ENCODE results near the gene DNAJC22. TPM values are rescaled to one million over a fixed set of nuclear protein-coding genes. Genes with fewer than 3 reads are reported as not detected.
A peak's percentile ranks its signal among the peaks of the same experiment; 100 is the strongest.

Gene DNAJC22
- total and polyA plus RNA-seq, 9 of the 15 experiments (the other 6 are each of a cell fraction or from before 2014, with no cell fraction given) = 0.10 to 1.2 (median 0.47) TPM

- peak; percentile 28; the same call in 1 of the 2 replicates for TF ChIP-seq RERE (CRISPR knock-in tag; IDR thresholded peaks at IDR 0.05; ENCODE audit: borderline replicate concordance)
- TF ChIP-seq TFAP4 (CRISPR knock-in tag; IDR thresholded peaks at IDR 0.05; ENCODE audit: borderline replicate concordance) = 0 out of 2 replicates have a peak, but pooled peaks have one; percentile 30
- no peak for TF ChIP-seq ESRRB (CRISPR knock-in tag; IDR thresholded peaks at IDR 0.05; ENCODE audit: borderline replicate concordance)
- 0 out of 2 replicates have a peak, but pooled peaks have one; percentile 17 for TF ChIP-seq RBFOX2 (IDR thresholded peaks at IDR 0.05; ENCODE audit: low read depth, low read length)
- TF ChIP-seq GTF2B (IDR thresholded peaks at IDR 0.05; ENCODE audit: extremely low read depth, insufficient read length) = no peak
- TF ChIP-seq YBX1 (IDR thresholded peaks at IDR 0.05) = no peak
- no peak for TF ChIP-seq ZNF282 (CRISPR knock-in tag; IDR thresholded peaks at IDR 0.05)
- peak; percentile 41; the same call in 1 of the 2 replicates for TF ChIP-seq POLR2G (IDR thresholded peaks at IDR 0.05; ENCODE audit: low read depth, low read length)
- no peak for TF ChIP-seq CTCFL (IDR thresholded peaks at IDR 0.05; ENCODE audit: borderline replicate concordance, insufficient read depth, low read depth, low read length, poor library complexity, severe bottlenecking)
- TF ChIP-seq E2F6 (IDR thresholded peaks at IDR 0.05; ENCODE audit: borderline replicate concordance in 1 of 2, extremely low read depth in 1 of 2, insufficient read depth in 1 of 2, insufficient read length in 1 of 2, low read depth in 1 of 2, low read length in 1 of 2, poor library complexity in 1 of 2, severe bottlenecking in 1 of 2) = peak; percentile 68 to 81
- no peak for TF ChIP-seq HNRNPL (IDR thresholded peaks at IDR 0.05; ENCODE audit: low read depth, low read length)
- TF ChIP-seq EGR1 (conservative IDR thresholded peaks at IDR 0.05) = peak; percentile 89
- no peak for TF ChIP-seq BCL6 (CRISPR knock-in tag; IDR thresholded peaks at IDR 0.05)
- TF ChIP-seq ZNF121 (CRISPR knock-in tag; conservative IDR thresholded peaks at IDR 0.05) = peak; percentile 41; the same call in 1 of the 2 replicates
- no peak for TF ChIP-seq FOXJ3 (CRISPR knock-in tag; IDR thresholded peaks at IDR 0.05)
- no peak for TF ChIP-seq SLC30A9 (CRISPR knock-in tag; IDR thresholded peaks at IDR 0.05)
Measured at GRCh38 chr12:49346659-49347310, at the start of gene DNAJC22 (continued).
